ENCODE data around the gene CD82. TPM values are rescaled to one million over a fixed set of nuclear protein-coding genes. Genes with fewer than 3 reads are reported as not detected.

Gene CD82
- total and polyA plus RNA-seq, 7 donors, result 13.3 to 162 (median 25.9) TPM

- Histone ChIP-seq H3K27ac (no peak overlapping the region), H3K36me3 (ENCODE audit: insufficient read depth in 1 of 2, low read depth in 1 of 2) (no peaks in the 10 kb centered on the region), H3K4me1 (peaks cover 14% of the 10 kb centered on the region), H3K4me3 (no peak overlapping the region), H3K9me3 (no peaks in the 10 kb centered on the region), H3K27me3 (ENCODE audit: insufficient read depth in 3 of 3, low read length in 2 of 3) (peaks cover 0 to 17% (median 0%) of the 10 kb centered on the region in 3 donors)
- 44 to 56% (median 51%) methylated on average over 6 of the region's 6 CpGs for WGBS, 3 donors
- TF ChIP-seq CTCF (IDR thresholded peaks at IDR 0.05), result no peak
- peak in 1 of 4 donors; percentile 28 for ATAC-seq
- intact Hi-C loops (cut with DNase I), result no loop called here
- DNase-seq, result no peak
These were observed 66.4 kb downstream of the CD82 start for GRCh38 chr11:44631831-44632230.

- H3K4me1 ChIP-seq, result peaks cover 10% of the 10 kb centered on the region
- no peaks in the 10 kb centered on the region for H3K36me3 ChIP-seq (ENCODE audit: insufficient read depth in 1 of 2, low read depth in 1 of 2)
- H3K4me3 ChIP-seq, result no peak overlapping the region
- TF ChIP-seq CTCF (IDR thresholded peaks at IDR 0.05), result peak; percentile 34
- DNase-seq (peak in 1 of 2 donors; percentile 48), ATAC-seq (peak in 3 of 4 donors; percentile 47 to 58 (median 56))
- peaks cover 0 to 17% (median 0%) of the 10 kb centered on the region in 3 donors for H3K27me3 ChIP-seq (ENCODE audit: insufficient read depth in 3 of 3, low read length in 2 of 3)
- intact Hi-C loops (cut with DNase I), result no loop called here
- H3K9me3 ChIP-seq, result no peaks in the 10 kb centered on the region
- H3K27ac ChIP-seq, result no peak overlapping the region
- WGBS, 3 donors, result 39 to 51% (median 49%) methylated on average over 10 of the region's 10 CpGs
These were observed 67.1 kb downstream of the CD82 start for GRCh38 chr11:44632466-44633123.

GRCh38 chr11:44633641-44634040 lies 68.2 kb downstream of the CD82 start:
- ATAC-seq (no peak), DNase-seq (no peak)
- TF ChIP-seq CTCF (IDR thresholded peaks at IDR 0.05), result no peak
- H3K9me3 ChIP-seq, result no peaks in the 10 kb centered on the region
- 57 to 64% (median 58%) methylated on average over 6 of the region's 6 CpGs for WGBS, 3 donors
- H3K27ac ChIP-seq, result no peak overlapping the region
- peaks cover 0 to 17% (median 0%) of the 10 kb centered on the region in 3 donors for H3K27me3 ChIP-seq (ENCODE audit: insufficient read depth in 3 of 3, low read length in 2 of 3)
- intact Hi-C loops (cut with DNase I), result no loop called here
- H3K4me1 ChIP-seq, result no peaks in the 10 kb centered on the region
- H3K4me3 ChIP-seq, result no peak overlapping the region
- H3K36me3 ChIP-seq (ENCODE audit: insufficient read depth in 1 of 2, low read depth in 1 of 2), result no peaks in the 10 kb centered on the region

GRCh38 chr11:44634401-44635281 lies 69.2 kb downstream of the CD82 start:
- 18 to 31% (median 21%) methylated on average over 20 to 24 of the region's 24 CpGs for WGBS, 3 donors
- intact Hi-C loops (cut with DNase I), result no loop called here
- peak; percentile 78 to 79 for DNase-seq
- Histone ChIP-seq H3K4me1 (no peaks in the 10 kb centered on the region), H3K27me3 (ENCODE audit: insufficient read depth in 3 of 3, low read length in 2 of 3) (peaks cover 0 to 17% (median 0%) of the 10 kb centered on the region in 3 donors), H3K9me3 (no peaks in the 10 kb centered on the region), H3K36me3 (ENCODE audit: insufficient read depth in 1 of 2, low read depth in 1 of 2) (no peaks in the 10 kb centered on the region), H3K27ac (no peak overlapping the region), H3K4me3 (no peak overlapping the region)
- peak; percentile 38 to 57 (median 46) for ATAC-seq
- no peak for TF ChIP-seq CTCF (IDR thresholded peaks at IDR 0.05)

All from psoas muscle (tissue), 8 donors.